VCaP (cell line): Measurements from ENCODE around the gene GNS.
A peak's percentile ranks its signal among the peaks of the same experiment; 100 is the strongest.

Source experiments
- H3K27ac ChIP-seq: fragments of 450-650 bp; 2 replicates; pipeline ENCODE4 v1.5.1; 2017
- TF ChIP-seq, protein P1 (sequence below): fragments of 450-650 bp; conservative IDR thresholded peaks from 2 replicates; pipeline ENCODE4 v1.5.1; 2017; ENCODE audit warnings: mild to moderate bottlenecking, moderate library complexity

GNS gene

DNA sequence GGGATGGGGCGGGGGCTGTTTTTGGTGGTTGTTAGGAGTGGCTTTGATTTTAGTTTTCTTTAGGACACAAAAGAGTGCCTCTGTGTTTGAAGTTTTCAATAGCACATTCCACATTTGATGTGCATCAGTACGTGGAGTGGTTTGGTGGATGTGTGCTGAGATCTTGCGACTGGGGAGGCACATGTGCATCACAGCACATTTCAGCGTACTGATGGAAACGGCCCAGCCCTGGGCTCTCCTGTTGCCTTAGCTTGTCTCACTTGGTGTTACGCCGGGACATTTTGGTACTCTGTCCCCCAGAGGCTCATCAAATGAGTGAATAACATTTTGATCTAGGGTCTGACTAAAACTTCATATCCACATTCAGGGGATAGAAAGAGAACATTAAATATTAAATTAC lies 70.5 kb downstream of the GNS start:
- TF ChIP-seq, protein P1, sequence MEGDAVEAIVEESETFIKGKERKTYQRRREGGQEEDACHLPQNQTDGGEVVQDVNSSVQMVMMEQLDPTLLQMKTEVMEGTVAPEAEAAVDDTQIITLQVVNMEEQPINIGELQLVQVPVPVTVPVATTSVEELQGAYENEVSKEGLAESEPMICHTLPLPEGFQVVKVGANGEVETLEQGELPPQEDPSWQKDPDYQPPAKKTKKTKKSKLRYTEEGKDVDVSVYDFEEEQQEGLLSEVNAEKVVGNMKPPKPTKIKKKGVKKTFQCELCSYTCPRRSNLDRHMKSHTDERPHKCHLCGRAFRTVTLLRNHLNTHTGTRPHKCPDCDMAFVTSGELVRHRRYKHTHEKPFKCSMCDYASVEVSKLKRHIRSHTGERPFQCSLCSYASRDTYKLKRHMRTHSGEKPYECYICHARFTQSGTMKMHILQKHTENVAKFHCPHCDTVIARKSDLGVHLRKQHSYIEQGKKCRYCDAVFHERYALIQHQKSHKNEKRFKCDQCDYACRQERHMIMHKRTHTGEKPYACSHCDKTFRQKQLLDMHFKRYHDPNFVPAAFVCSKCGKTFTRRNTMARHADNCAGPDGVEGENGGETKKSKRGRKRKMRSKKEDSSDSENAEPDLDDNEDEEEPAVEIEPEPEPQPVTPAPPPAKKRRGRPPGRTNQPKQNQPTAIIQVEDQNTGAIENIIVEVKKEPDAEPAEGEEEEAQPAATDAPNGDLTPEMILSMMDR: no peak
- H3K27ac ChIP-seq: peak overlapping the region; percentile 90

DNA sequence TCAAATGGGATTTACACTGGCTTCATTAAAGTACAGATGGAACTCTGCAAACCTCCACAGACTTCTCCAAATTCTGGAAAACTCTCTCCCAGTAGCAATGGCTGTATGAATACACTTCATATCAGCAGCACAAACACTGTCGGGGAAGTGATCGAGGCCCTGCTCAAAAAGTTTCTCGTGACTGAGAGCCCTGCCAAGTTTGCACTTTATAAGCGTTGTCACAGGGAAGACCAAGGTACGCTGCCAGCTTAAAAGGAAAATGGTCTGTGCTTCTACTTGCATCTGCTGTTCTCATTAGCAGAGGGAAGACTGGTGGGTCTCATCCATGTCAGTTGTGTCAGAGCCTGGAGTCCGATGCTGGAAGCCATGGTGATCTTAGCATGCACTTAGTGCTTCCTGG lies 71.0 kb downstream of the GNS start:
- TF ChIP-seq, protein P1: no peak
- H3K27ac ChIP-seq: peak overlapping the region; percentile 90

DNA sequence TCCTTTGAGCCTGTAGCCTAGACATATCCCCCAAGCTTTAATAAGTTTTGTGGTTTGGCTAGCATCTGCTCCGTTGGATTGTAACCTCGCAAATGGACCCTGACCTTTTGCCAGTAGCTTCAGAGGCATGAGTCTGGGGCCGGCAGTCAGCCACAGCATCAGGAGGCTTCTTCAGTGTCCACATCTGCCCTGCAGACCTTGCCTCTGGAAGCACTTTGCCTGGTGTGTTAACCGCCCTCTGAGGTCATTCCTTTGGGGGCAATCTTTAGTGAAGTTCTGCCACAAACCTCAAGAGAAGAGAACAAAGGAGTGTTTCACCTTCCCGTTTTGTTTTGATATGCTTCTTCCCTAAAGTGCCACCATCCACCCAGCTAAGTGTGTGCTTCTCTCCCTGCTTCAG lies 71.4 kb downstream of the GNS start:
- peak overlapping the region; percentile 90 for H3K27ac ChIP-seq
- TF ChIP-seq, protein P1: no peak

DNA sequence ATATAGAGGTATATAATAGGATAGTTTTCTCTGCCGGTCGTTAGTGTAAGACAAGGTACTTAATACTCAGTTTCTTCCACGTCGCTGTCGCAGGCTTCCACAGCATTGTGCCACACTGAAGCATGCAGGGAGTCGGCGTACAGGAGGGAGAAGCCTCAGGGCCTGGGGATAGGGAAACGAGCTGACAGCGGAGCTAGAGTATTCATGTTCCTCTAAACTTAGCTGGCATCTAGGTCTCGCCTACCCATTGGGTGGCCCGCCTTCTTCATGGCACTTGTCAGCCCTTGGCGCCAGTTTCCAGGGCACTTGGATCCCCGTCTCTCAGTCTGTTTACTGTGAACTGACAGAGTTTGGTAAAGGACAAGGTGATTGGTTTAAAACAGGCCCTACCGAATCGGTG lies 73.6 kb downstream of the GNS start:
- H3K27ac ChIP-seq: peak overlapping the region; percentile 90
- TF ChIP-seq, protein P1: no peak

DNA sequence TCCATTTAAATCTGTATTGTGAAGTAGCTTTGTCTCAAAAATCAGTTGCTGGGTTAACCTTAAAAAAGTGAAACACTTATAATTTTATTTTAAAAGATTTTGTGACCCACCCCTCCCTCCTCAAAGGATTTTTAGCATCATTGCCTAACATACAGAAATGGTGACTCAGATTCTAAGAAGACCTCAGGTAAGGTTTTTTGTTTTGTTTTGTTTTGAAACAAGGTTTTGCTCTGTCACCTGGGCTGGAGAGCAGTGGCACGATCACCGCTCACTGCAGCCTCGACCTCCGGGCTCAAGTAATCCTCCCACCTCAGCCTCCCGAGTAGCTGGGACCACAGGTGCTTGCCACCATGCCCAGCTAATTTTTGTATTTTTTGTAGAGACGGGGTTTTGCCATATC lies 74.2 kb downstream of the GNS start:
- TF ChIP-seq, protein P1: no peak
- H3K27ac ChIP-seq: peak overlapping the region; percentile 90

DNA sequence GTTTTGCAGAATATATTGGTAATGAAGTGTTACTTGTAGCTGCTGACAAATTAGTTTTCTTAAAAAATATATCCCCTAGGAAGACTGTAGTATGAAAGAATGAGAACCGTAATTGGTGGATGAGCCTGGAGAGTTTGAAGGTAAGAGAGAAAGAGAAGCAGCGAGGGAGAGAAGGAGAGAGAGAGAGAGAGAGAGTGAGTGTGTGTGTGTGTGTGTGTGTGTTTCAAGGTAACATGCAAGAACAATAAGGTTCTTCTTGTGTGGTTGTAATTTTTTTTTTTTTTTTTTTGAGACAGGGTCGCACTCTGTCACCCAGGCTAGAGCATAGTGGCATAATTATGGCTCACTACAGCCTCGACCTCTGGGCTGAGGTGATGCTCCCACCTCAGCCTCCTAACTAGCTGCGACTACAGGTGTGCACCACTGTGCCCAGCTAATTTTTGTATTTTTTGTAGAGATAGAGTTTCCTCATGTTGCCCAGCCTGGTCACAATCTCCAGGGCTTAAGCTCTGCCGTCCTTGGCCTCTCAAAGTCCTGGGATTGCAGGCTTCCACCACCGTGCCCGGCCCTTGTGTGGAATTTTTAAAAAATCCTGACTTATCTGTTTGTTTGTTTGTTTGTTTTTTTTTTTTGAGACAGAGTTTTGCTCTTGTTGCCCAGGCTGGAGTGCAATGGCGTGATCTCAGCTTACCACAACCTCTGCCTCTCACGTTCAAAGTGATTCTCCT lies 75.2 kb downstream of the GNS start:
- peak overlapping the region; percentile 69 for H3K27ac ChIP-seq
- TF ChIP-seq, protein P1: no peak

DNA sequence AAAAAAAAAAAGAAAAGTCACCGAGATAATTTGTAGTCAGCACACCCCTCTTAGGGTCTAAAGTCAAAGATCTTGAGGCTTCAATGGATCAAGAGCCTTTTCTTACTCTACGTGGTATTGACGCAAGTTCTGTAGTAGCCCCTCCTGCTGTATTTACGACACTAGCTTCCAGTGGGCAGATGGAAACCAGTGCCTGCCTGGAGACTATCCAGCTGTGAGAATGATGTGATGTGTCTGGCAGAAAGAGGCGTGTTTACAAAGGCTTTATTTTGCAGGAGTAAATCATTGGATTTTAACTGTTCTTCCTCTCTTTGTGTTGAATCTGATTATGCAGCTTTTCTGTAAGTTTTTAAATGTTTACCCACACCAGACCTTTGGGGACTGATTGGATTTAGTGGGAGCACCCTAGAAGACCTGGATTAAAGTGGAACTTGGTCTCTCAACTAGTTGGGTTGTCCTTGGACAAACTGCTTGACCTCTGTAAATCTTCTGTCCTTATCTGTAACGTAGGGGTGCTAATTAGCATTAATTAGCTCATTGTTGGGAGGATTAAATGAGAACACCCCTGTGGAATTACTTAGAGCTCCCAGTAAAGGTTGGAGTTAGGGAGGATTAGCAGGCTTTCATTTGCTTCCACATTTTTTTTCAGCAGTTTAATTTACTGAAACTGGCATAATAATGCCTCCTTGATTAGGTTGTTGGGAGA lies 76.5 kb downstream of the GNS start:
- H3K27ac ChIP-seq: peak overlapping the region; percentile 69
- TF ChIP-seq, protein P1: no peak
